GM19324 (cell line): Measurements from ENCODE around the gene BIRC5.
"Not testable (repeated sequence)": the region's sequence is repeated elsewhere in the genome, so short reads cannot be mapped to it uniquely, and the experiment has no call there.

Source experiments
- ATAC-seq: cut with Tn5 transposase; IDR thresholded peaks from one replicate; pipeline ENCODE4 v1.9.1; 2021; ENCODE audit warnings: mild to moderate bottlenecking, moderate library complexity; ENCODE audit not compliant: unreplicated experiment, low FRiP score

Gene BIRC5

GRCh38 chr17:78223765-78224164 is 9.7 kb downstream of the BIRC5 start:
- no peak for ATAC-seq

- ATAC-seq, result no peak
Observed at GRCh38 chr17:78224231-78225087, 10.4 kb downstream of the BIRC5 start.

DNA sequence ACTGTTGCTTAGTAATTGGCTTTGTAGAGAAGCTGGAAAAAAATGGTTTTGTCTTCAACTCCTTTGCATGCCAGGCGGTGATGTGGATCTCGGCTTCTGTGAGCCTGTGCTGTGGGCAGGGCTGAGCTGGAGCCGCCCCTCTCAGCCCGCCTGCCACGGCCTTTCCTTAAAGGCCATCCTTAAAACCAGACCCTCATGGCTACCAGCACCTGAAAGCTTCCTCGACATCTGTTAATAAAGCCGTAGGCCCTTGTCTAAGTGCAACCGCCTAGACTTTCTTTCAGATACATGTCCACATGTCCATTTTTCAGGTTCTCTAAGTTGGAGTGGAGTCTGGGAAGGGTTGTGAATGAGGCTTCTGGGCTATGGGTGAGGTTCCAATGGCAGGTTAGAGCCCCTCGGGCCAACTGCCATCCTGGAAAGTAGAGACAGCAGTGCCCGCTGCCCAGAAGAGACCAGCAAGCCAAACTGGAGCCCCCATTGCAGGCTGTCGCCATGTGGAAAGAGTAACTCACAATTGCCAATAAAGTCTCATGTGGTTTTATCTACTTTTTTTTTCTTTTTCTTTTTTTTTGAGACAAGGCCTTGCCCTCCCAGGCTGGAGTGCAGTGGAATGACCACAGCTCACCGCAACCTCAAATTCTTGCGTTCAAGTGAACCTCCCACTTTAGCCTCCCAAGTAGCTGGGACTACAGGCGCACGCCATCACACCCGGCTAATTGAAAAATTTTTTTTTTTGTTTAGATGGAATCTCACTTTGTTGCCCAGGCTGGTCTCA is 11.2 kb downstream of the BIRC5 start:
- ATAC-seq, result no peak

DNA sequence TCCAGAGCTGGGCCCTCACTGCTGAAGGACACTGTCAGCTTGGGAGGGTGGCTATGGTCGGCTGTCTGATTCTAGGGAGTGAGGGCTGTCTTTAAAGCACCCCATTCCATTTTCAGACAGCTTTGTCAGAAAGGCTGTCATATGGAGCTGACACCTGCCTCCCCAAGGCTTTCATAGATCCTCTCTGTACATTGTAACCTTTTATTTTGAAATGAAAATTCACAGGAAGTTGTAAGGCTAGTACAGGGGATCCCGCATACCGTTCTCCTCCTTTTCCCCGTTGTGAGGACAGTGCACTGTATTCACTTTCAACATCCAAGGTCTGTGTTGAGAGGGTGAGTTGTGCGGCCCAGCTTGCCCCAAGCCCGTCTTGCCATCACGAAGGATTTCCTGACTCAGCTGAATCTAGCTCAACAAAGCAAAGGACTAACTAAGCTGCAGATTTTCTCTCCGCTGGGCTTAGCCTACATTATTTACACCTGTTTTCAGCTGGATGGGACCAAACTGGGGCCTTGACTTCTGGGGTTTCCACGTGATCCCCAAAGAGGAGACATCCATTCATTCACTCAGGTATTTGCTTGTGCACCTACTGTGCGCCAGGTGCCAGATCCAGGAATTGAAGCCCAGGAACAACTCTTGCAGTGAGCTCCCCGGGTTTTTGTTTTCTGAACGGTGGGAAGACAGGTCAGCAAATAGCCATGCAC is 12.2 kb downstream of the BIRC5 start:
- no peak for ATAC-seq

GRCh38 chr17:78226759-78227454 is 12.9 kb downstream of the BIRC5 start:
- no peak for ATAC-seq

DNA sequence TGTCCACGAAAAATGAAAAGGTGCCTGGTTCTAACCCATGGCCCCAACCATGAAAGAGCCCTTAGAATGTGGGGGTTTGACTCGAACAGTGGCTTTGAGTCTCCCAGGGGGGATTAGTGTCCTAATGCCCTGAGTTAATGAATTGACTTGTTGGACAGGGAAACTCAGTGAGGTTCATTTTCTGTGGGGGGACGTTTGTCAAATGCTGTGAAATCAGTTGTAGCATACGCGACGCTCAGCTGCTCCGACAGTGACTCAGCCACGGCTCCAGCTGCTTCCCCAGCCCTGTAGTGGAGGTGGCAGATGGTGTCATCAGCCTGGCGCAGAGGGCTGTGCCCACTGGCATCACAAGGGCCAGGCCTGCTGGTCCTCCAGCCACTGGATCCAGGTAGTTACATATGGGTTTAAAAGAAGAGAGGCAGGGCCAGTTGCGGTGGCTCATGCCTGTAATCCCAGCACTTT is 13.4 kb downstream of the BIRC5 start:
- no peak for ATAC-seq

GRCh38 chr17:78228176-78228575 is 14.1 kb downstream of the BIRC5 start:
- ATAC-seq, result no peak

- no peak for ATAC-seq
Observed at GRCh38 chr17:78230252-78230962, 16.4 kb downstream of the BIRC5 start.

DNA sequence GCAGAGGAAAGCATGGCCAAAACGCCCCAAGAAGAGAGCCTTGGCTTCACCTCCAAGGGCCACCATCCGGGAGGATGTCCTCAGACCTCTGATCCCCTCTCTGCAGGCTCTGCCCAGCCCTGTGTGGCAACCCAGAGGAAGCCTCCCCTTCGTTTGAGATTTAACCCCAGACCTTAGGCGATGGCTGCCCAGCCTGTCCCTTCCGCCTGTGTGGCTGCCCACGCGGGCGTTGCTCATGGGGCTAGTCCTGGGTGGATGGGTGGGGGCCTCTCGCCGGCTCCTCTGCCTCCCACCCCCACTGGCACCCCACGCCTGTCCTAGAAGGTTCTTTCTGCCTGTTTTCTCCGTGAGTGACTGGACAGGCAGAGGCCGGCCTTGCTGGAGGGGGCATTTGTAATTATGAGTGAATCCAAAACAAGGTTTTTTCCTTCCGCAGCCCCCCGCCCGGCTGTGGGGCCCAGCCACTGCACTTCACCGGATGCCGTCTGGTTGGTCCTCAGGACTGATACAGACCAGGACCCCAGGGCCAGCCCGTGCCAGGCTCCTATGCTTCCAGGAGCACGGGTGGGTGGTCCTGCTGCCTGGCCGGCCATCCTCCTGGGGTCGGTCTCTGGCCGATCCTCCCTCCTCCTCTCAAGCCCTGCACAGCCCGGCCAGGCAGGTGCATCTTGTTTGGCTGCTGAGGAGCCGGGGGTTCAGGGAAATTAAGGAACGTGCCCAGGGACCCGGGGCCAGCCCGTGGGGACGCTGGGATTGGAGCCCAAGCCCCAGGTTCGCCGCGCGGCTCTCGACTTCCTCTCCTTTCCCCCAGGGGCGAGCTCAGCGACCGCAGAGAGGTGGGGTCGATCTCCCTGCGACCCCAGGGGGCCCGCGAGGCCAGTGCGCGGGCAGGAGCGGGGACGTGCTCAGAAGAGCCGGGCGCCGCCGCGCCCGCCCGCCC is 17.2 kb downstream of the BIRC5 start, which contains the start of gene TMEM235:
Gene TMEM235 (plus strand): TSS at position 636 of the 940 bp plus-strand sequence. CDS start 393 bp downstream, outside the sequence.
- ATAC-seq, result no peak

GRCh38 chr17:78231991-78232858 is 18.2 kb downstream of the BIRC5 start:
- no peak for ATAC-seq

DNA sequence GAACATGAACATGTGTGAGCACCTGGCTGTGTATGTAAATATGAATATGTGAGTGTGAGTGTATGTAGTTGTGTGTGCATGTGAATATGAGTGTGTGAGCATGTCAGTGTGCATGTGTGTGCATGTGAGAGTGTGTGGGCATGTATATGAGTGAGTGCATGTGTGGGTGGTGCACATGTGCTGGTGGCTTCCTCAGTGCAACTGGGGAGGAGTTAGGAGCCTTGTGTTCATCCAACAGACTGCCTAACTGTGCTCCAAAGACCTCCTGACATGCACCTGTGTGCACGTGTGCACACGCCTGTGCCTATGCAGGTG is 18.8 kb downstream of the BIRC5 start:
- ATAC-seq, result no peak

DNA sequence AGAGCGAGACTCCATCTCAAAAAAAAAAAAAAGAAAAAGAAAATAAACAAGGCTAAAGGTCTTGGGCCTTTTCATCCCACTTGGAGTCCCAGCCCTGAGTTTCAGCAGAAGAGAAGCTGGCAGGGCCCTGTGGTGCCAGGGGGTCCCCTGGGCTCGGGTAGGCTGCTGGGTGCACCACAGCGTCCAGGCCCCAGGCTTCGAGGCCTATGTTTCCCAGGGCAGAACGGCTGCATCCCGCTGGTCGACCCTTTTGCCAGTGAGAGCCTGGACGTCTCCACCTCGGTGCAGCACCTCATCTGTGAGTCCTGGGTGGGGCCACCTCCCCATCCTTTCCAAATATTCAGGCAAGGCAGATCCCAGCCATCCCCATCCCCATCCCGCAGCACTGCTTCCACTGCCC is 19.6 kb downstream of the BIRC5 start:
- ATAC-seq, result no peak

GRCh38 chr17:78234261-78234865 is 20.3 kb downstream of the BIRC5 start:
- no peak for ATAC-seq

GRCh38 chr17:78235022-78235421 is 21.0 kb downstream of the BIRC5 start:
- not testable (repeated sequence) for ATAC-seq

GRCh38 chr17:78235885-78236284 is 21.8 kb downstream of the BIRC5 start:
- ATAC-seq, result no peak

GRCh38 chr17:78236362-78237127 is 22.5 kb downstream of the BIRC5 start:
- no peak for ATAC-seq
